DLD1 (cell line): Measurements from ENCODE around the gene TRIP6.

ENCODE experiments used
- in situ Hi-C: cut with HindIII; loops from 2 replicates; pipeline ENCODE4 v1.10.0; 2017; ENCODE audit warnings: low sequenced_read_pairs

The TRIP6 gene

GRCh38 chr7:100888988-100889750 is 22.0 kb downstream of the TRIP6 start, which contains the start of gene UFSP1:
Gene UFSP1 (minus strand): TSS chr7:100889715. CDS start chr7:100889271, 444 bp downstream.
- in situ Hi-C loops, result loop anchor here (10.0 kb wide), 1 partner anchor 166 kb away; no protein-coding TSS in a partner anchor

GRCh38 chr7:100890653-100891567 is 23.7 kb downstream of the TRIP6 start:
- in situ Hi-C loops, result no loop called here

- in situ Hi-C loops, result no loop called here
These were observed 24.5 kb downstream of the TRIP6 start for GRCh38 chr7:100891568-100892247.

GRCh38 chr7:100892364-100893317 is 25.5 kb downstream of the TRIP6 start:
- in situ Hi-C loops, result no loop called here

- in situ Hi-C loops, result no loop called here
These were observed 26.2 kb downstream of the TRIP6 start for GRCh38 chr7:100893318-100893895.

GRCh38 chr7:100893910-100894721 is 26.9 kb downstream of the TRIP6 start:
- in situ Hi-C loops, result no loop called here

- in situ Hi-C loops, result no loop called here
These were observed 27.9 kb downstream of the TRIP6 start for GRCh38 chr7:100894860-100895700.

GRCh38 chr7:100895701-100895955 is 28.4 kb downstream of the TRIP6 start, which contains the start of gene ACHE:
Gene ACHE (minus strand): TSS chr7:100895888. CDS start chr7:100894232, 1,656 bp downstream.
- in situ Hi-C loops, result no loop called here

- in situ Hi-C loops, result no loop called here
These were observed 29.0 kb downstream of the TRIP6 start for GRCh38 chr7:100895956-100896731.

- in situ Hi-C loops, result no loop called here
These were observed 29.8 kb downstream of the TRIP6 start for GRCh38 chr7:100896732-100897608.

GRCh38 chr7:100897772-100898454 is 30.7 kb downstream of the TRIP6 start:
- in situ Hi-C loops, result no loop called here

GRCh38 chr7:100899432-100899831 is 32.2 kb downstream of the TRIP6 start:
- in situ Hi-C loops, result no loop called here

GRCh38 chr7:100900978-100901377 is 33.8 kb downstream of the TRIP6 start:
- in situ Hi-C loops, result no loop called here

- in situ Hi-C loops, result no loop called here
These were observed 34.7 kb downstream of the TRIP6 start for GRCh38 chr7:100901921-100902332.

GRCh38 chr7:100902638-100903037 is 35.5 kb downstream of the TRIP6 start:
- in situ Hi-C loops, result no loop called here

- in situ Hi-C loops, result no loop called here
These were observed 41.3 kb downstream of the TRIP6 start for GRCh38 chr7:100908512-100908911.
